NCI-H2029 treated with DMSO at 0.1 percent for 48 hours (cell line): ENCODE data around the gene HSPH1.

Experiments
- DNase-seq: peaks from one replicate; lab custom pipeline; 2025; lab: John Stamatoyannopoulos, UW

HSPH1 gene

DNA sequence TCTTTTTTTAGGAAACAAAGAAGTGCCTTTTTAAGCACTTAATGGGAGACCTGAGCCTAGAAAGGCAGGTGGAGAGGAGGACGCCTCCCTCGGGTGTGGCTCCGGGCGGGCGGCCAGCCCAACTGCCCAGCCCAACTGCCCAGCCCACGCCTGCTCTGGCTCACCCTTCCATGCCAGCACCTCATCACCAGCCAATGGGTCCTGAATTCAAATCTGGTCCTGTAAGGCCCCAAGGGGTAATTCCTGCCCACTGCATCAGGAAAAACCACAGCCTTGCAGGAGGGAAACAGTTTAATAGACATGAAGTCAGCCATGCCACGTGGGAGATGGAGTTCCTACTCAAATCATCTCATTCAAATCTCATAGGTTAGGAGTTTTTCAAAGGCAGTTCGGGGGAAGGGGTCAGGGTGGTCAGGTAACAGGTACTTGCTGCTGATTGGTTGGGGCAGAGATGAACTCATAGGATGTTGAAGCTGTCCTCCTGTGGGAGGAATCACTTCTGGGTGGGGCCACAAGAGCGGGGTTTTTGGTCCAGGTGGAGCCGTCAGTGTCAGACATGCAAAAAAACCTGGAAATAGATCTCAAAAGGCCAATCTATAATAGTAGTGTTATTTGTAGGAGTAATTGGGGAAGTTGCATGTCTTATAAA is 64.9 kb downstream of the HSPH1 start:
- no peak for DNase-seq

DNA sequence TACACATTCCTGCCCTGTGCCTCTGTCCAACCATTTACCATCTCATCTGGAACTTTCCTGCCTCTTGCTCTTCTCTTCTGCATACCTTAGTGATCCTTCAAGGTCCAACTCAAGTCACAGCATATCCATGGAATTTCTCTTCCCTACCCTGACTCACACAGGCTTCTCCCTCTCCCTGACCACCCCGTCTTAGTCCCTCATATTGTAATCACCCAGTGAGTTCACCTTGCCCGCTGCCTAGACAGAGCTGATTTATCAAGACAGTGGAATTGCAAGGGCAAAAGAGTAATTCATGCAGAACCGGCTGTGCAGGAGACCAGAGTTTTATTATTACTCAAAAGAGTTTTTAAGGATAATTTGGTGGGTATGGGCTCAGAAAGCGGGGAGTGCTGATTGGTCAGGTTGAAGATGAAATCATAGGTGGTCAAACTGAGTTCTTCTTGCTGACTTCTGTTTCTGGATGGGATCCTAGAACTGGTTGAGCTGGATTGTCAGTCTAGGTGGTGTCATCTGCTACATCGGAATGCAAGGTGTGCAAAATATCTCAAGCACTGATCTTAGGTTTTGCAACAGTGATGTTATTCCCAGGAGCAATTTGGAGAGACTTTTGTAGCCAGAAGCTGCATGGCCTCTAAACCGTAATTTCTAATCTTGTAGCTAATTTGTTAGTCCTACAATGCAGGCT is 67.2 kb downstream of the HSPH1 start:
- no peak for DNase-seq

DNA sequence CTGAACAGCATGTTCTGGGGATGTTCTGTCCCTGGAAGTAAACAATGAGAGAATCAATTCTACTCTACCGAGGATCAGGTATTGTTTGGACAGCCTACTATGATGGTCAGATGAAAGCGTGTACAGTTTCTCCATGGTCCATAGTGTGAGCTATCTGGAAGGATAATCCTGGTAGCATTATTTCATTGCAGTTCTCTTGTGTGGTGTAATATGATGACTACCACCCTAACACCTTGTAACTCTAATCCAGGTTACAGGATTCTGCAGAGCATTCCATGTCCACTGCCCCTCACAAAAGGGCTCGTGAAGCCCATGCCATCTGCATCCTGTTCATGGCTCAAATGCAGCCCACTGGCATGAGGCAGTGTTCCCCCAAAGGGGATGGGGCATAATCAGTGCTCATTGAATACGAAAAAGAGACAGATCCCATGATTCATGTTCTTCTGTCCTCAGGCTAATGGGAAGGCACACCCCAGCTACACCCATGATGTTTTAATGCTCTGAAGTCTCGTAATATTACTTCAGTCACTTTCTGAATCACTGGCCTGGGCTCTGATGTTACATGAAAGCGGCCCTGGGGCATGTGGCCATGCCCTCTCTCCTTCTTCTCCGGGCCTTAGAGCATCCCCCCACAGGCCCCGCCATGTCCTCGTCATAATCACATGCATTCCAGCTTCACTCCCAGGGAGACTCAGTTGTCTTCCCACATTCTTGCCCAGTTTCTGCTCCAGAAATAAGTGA is 68.4 kb downstream of the HSPH1 start:
- no peak for DNase-seq

DNA sequence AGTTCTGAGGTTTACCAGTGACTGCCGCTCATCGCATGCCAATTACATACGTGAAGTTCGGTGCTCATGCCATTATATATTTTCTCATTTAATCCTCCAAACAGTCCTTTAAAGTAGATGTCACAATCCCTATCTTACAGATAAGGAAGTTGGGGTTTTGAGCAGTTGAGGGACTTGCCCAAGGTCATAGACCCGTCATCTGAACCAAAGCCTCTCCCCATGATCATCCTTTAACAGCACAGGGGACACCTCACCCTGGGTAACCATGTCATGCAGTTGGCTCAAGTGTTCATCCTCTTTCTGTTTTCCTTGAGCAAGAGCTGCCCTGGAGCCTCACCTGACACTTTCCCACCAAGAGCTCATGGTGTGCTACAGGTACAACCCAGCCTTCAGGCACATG is 69.1 kb downstream of the HSPH1 start:
- DNase-seq = no peak

DNA sequence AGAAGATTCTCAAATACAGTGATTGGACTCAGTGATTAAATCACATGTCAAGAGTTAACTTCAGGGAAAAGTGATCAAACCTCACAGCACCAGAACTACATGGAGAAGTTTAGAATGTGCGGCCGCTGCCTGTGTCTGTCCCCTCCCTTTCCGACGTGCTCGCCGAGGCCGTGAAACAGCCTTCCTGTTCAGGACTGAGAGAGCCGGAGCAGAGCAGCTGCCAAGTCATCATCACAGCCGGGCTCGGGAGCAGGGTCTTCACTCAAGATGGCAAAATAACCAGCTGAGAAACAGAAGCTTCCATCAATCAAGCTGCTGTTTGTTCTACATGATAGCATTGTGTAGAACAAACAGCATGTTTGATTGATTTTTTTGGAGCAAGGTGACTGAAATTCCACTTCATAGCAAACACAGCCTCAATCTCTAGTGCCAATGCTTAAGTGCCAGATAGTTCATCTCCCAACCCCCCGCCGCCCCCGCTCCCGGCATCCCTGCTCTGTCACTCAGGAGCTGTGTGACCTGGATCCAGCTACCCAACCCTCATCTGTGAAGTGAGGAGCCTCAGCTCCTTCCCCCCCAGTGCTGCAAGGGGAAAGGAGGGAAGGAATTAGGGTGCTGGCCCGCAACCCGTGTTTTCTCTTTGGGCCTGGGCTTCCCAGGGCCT is 70.6 kb downstream of the HSPH1 start:
- DNase-seq = no peak

DNA sequence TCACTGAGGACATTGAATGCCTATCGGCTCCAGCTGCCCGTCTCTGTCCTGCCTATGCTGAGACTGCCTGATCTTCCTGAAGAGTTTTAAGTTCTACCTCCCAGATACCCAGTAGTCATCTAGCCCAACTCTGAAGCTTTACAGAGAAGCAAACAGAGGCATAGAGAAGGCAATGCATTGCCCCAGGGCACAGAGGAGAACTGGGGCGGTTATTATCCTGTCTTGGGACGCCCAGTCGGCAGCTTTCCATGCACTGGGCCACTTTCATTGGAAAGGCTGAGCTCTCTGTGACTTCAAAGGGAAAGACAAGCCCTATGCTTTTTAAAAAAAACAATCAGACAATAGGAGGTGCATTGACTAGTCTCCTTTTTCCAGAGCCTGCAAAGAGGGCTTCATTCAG is 71.6 kb downstream of the HSPH1 start:
- no peak for DNase-seq

DNA sequence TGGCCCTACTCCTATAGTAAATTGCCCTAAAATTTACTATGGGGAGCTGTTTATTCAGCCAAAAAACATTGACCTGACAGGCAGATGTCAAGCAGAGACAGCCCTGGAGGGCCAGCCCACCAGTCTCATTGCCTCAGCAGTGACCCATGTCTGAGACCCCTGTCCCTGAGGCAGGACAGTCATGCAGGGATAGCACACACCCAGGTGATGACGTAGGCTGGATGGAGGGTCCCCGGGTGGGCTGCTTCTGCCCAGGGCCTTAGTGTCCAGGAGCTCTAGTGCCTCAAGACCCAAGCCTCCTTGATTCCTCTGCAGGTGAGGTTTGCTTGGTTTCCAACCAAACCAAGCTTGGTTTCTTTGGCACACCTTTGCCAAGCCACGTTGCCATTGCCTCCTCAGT is 72.1 kb downstream of the HSPH1 start:
- DNase-seq = no peak

GRCh38 chr13:31088826-31089420 is 72.8 kb downstream of the HSPH1 start:
- DNase-seq = no peak
